D721Med (cell line): Measurements from ENCODE around the gene EPHB1.

Experiments used
- DNase-seq: peaks from one replicate; pipeline ENCODE4 v3.0.0; 2011; ENCODE audit warnings: low spot score; ENCODE audit not compliant: insufficient read length
- FAIRE-seq: peaks from 2 replicates; lab custom pipeline; 2011; peaks lifted over from hg19 to GRCh38; lab: Jason Lieb, UNC
- CTCF ChIP-seq: IDR thresholded peaks from 2 replicates; pipeline ENCODE4 v1.5.1; 2012; ENCODE audit warnings: mild to moderate bottlenecking, control low read depth; ENCODE audit not compliant: insufficient read depth; ENCODE audit errors: missing control alignments

The EPHB1 gene

GRCh38 chr3:135117977-135118376 is 322.9 kb downstream of the EPHB1 start:
- DNase-seq = no peak
- no peak for FAIRE-seq
- no peak for TF ChIP-seq CTCF

GRCh38 chr3:135118792-135119191 is 323.7 kb downstream of the EPHB1 start:
- DNase-seq (no peak), FAIRE-seq (no peak)
- no peak for TF ChIP-seq CTCF

- DNase-seq = no peak
Observed at GRCh38 chr3:135125171-135125801, 330.2 kb downstream of the EPHB1 start.

GRCh38 chr3:135127946-135128470 is 332.9 kb downstream of the EPHB1 start:
- TF ChIP-seq CTCF = no peak
- FAIRE-seq (no peak), DNase-seq (no peak)

More at GRCh38 chr3:135125171-135125801, 330.2 kb downstream of the EPHB1 start:
- no peak for FAIRE-seq
- TF ChIP-seq CTCF = no peak

- TF ChIP-seq CTCF = no peak
- FAIRE-seq (no peak), DNase-seq (no peak)
Observed at GRCh38 chr3:135128818-135129217, 333.8 kb downstream of the EPHB1 start.

- TF ChIP-seq CTCF = no peak
- no peak for DNase-seq
- FAIRE-seq = no peak
Observed at GRCh38 chr3:135131290-135131689, 336.2 kb downstream of the EPHB1 start.
